ENCODE data around the gene NBPF26.
"Not testable (repeated sequence)": the region's sequence is repeated elsewhere in the genome, so short reads cannot be mapped to it uniquely, and the experiment has no call there.

GRCh38 chr1:120680938-120681337 is 42.8 kb upstream of the NBPF26 start:
- TF ChIP-seq CTCF (IDR thresholded peaks at IDR 0.05; ENCODE audit: low read length); EZH2 (IDR thresholded peaks at IDR 0.05; ENCODE audit: borderline replicate concordance, low read length): not testable (repeated sequence)
